Fibroblast of the conjunctiva (primary cell): ENCODE data around the gene PPP2R5B.

Experiments
- DNase-seq: peaks from one replicate; pipeline ENCODE4 v3.0.0-alpha.2; 2010; ENCODE audit warnings: low read depth

PPP2R5B gene

DNA sequence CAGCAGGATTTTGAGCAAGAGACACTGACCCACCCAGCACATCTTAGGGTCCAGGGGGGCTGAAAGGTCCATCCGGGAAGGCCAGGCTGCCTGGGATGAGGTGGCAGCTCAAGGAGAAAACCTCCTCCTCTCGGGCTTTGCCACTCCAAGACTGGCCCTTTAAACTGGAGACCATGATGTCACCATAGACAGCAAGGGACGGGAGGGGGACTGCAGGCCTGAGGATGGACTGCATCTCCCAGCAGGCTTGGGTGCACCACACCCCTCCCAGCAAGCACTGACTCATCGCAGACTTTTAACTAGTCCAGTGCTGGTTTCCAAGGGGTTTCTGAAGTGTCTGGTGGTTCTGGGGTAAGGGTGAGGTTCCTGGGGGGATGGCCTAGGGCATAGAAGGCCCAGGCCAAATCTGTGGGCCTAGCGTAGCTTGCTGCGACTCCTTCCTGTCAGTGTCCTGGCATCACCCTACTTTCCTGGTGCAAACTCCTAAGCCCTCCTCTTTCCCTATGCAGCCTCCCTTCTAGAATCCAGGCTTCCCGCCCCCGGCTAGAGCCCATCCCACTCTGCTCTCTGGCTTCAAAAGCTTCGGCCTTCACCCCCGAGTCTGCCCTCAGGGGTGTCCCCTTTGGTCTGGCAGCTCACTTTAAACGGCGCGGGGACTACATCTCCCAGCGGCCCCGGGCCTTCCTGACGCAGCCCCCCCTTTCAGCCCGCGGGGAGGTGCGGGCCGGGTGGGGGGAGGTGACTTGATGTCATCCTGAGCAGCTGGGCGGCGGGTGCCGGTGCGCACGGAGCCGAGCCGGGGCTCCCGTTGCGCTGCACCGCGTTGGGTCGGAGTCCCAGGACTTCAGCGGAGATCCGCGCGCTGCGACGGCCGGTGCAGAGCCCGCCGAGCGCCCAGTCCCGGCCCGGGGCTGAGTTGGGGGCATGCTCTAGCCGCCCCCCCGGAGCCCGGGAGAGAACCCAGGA is at the start of gene PPP2R5B:
PPP2R5B (plus strand) TSS at position 746 of the 966 bp plus-strand sequence. CDS start 1,046 bp downstream, outside the sequence.
- peak; percentile 93 for DNase-seq

DNA sequence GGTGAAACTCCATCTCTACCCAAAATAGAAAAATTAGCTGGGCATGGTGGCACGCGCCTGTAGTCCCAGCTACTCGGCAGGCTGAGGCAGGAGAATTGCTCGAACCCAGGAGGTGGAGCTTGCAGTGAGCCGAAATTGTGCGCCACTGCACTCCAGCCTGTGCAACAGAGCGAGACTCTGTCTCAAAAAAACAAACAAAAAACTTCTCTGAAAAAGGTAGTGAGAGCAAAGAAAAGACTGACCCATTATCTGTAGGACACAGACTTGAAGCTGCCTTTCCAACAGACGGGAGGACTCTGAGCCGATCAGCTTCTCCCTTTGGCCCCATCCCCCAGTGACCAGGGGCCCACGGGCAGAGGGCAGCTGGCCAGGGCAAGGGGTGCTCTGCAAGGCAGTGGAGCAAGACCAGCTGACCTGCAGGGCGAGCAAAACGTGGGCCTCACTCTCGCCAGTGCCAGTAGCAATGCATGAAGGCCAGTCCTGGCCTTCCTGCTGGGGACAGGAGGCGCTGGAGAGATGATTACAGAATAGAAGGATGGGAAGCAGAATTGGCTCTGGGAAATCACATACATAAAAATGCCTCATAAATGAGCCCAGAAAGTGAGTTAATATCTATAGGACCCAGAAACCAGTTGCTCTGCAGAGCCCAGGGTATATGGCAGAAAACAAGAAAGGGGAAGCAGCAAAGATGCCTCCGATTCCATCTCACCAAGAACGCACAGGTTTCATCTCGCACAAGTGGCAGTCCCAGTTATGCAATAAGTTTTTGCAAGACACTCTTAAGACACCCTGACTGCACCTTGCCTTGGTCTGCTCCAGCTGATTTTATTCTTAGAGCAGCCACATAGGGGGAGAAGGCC is 48.9 kb upstream of the PPP2R5B start:
- no peak for DNase-seq

- no peak for DNase-seq
Observed at GRCh38 chr11:64876229-64876750, 48.2 kb upstream of the PPP2R5B start.

- DNase-seq, result no peak
Observed at GRCh38 chr11:64876835-64877341, 47.6 kb upstream of the PPP2R5B start.

GRCh38 chr11:64877390-64878222 is 46.9 kb upstream of the PPP2R5B start:
- DNase-seq, result no peak

DNA sequence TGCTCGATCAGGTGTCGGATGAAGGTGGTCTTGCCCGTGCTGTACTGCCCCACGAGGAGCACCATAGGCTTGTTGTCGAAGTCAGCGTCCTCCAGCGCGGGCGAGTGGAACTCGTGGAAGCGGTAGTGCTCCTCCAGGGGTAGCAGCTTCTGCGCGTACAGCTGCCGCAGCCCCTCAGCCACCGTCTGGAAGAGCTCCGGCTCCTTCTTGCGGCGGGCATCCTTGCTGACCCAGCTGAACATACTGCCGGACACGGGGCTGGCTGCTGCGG is 46.3 kb upstream of the PPP2R5B start:
- no peak for DNase-seq

DNA sequence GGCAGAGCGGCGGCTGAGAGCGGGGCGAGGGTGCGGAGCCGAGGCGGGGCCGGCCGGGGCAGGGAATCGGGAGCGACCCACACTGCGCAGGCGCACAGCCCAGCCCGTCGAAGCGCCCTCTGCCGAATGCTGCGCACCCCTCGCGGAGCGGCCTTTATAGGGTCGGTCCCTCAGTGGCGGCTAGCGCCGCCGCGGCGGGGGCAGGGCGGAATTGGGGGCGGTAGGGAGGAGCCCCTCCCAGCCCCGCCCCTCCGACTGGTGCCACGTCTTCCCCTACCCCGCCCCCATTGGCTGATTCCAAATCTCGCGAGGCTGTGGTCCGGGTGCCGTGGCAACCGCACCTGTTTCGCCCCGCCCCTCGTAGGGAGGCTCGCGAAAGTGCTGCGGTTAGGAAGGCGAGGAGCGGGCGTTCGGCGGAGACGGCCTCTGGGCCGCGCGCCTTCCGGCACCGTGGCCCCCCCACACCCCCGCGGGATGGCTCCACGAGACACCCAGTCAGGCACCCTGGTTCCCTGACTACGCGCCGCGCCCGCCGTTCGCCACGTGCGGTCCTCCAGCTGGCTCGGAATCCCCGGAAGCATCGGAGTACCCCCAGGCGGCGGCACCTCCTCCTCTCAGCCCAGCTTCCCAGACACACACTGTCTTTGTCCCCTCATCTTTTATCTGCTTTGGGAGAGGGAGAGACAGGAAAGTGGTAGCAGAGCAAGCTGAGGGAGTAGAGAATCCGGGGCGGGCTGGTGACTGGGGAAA is 45.8 kb upstream of the PPP2R5B start, which contains the start of gene EHD1:
EHD1 (minus strand) TSS at position 128 of the 750 bp plus-strand sequence. CDS start 157 bp downstream, outside the sequence.
- peak; percentile 96 for DNase-seq

DNA sequence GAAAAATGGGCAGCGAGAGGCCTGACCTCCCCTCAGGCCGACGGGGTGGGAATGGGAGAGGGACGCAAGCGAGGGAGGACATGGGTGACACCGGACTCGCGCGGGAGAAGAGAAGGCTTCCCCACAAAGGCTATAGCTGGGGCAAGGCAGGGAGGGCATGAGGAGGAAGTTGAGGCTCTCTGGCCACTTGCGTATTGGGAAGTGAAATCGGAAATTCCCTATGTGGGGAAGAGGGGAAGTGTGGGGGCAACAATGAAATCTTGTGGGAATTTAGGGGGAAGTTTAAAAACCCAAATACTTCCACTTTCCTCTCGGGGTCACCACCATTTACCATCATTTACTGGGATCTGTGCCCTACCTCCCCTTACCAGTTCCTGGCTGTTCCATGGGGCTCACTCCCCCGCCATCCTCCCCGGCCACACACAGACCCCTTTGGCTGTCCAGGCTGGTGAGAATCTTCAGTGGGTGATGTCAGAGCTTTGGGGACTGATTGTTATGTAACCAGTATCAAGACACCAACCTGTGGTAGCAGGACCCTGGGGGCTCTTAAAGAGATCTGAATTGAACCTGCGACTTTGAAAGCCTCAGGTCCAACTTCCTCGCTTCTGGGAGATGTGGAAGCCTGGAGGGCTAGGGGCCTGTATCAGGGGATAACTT is 45.1 kb upstream of the PPP2R5B start:
- no peak for DNase-seq

GRCh38 chr11:64880240-64881001 is 44.1 kb upstream of the PPP2R5B start:
- no peak for DNase-seq

- DNase-seq, result no peak
Observed at GRCh38 chr11:64881476-64881875, 43.0 kb upstream of the PPP2R5B start.

DNA sequence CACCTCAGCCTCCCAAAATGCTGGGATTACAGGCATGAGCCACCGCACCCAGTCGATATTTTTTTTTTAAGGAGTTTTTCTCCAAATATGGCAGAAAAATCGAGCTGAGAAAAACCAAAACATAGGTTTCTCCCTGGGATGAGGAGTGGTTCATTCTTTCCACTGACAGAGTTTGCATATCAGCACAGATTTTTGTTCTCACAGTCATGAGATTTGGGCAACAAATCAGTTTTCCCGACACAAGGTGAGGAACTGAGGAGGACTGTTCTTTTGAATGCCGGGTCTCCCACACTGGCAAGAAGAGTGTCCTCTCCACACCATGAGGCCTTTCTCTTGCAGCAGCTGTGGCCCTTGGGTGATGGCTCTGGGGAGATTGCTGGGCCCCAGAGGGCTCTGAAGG is 42.2 kb upstream of the PPP2R5B start:
- no peak for DNase-seq

DNA sequence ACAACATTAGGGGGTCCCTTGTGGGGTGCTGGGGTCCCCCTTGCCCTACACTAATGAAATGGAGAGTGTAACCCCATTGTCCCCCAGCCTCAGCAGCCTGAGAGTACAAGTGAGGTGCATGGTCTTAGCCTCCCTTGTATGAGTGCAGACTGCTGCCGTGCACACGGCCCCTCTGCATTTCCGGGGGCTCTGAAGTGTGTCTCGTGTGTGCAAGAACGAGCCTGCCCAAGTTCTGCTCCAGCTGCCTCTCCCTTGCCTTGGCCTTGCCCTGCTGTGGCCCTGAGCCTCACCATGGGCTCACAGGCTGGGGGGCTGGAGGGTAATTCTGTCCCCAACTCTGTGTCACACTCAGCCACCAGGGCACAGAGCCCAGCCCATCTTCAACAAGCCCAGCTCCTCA is 40.9 kb upstream of the PPP2R5B start:
- DNase-seq, result no peak

DNA sequence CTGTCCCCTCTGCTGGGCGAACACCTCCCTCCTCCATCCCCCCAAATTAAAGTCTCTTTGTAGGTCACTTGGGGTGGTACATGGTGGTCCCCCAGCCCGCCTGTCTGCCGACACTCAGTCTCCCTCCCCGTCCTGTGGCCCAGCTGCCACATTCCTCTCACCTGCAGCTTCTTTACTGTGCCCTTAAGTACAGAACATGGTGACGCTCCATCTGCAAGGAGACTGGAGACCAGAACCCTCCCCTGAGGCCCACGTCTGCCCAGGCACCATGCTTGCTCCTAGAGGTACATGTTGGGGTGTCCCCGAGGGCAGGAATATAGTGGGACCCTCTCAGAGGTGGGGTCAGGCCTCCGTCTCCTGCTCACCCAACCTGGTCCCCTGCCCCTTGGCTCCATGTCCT is 40.5 kb upstream of the PPP2R5B start:
- DNase-seq, result no peak

DNA sequence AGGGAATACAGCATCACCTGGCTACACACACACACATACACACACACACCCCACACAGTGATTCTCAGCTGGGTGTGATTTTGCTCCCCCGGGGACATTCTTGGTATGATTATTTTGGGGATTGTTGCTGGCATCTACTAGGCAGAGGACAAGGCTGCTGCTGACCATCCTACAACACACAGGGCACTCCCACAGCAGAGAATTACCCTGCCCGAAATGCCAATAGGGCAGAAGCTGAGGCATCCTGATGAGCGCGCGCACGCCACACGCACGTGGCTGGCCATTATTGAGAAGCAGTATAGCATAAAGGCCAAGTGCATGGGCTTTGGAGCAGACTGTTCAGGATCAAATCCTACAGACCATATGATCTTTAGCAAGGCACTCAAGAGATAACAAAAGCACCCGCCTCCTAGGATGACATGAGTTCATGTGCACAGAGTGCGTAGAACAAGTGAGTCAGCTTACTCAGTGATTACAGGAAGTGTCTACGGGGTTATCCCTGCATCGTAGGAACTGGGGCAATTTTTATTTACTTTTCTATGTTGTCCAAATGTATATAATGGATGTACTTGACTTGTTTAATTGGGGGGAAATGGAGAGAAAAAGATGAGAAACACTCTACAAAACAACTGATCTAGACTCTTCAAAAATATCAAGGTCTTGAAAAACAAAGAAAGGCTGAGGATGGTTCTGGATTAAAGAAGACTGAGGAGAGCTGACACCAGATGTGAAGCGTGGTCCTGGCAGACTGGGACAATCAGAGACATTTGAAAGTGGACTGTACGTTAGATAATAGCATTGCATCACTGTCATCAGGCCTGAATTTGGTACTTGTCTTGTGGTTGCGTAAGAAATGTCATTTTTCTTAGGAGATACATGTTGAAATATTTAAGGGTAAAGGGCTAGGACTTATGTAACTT is 38.9 kb upstream of the PPP2R5B start:
- DNase-seq, result no peak

DNA sequence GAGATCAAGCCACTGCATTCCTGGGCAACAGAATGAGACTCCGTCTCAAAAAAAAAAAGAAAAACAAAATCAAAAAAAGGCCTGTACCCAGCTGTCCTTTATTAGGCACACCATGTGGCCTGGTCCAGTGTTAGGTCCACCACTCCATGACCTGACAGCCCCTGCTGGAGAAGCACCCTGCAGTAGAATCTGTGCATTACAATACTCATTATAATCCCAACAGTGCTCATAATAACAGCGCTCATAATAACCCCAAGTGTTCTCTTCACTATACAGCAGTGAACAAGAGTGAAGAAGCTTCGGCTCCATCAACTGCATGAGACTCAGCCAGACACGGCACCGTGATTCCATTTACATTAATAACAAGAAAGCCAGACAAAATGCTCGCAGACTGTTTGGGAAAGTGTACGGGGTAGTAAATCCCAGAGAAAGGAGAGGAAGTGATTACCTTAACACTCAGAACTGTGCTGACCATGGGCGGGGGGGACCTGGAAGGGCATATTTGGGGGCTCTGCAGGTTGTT is 37.2 kb upstream of the PPP2R5B start:
- DNase-seq, result no peak

DNA sequence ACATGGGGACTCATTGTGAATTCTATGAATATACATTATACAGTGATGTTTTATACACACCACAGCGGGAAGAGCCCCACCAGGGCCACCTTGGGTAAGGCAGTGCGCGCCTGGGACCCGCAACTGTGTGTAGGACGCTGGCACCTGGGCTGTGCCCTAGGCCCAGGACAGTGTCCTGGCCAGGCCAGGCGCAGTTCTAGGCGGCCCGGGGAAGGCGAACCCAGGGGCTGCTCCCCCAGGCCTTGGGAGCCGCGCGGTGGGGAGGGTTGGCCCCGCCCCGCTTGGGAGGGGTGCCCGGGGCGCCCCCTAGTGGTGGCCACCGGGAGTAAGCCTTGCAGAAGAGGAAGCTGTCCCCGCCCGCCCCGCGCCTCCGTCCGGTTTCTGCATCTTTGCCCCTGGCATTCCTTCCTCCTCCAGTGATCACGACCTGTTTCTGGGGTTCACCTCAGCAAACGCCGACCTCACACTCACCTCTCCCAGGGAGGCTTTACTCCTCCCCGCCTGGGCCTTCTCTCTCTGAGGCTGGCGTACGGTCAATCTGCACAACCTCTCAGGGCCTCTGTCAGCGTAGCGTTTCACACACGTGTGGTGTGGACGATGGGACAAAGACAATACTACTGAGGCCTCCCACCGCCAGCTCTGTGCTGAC is 36.6 kb upstream of the PPP2R5B start:
- no peak for DNase-seq

DNA sequence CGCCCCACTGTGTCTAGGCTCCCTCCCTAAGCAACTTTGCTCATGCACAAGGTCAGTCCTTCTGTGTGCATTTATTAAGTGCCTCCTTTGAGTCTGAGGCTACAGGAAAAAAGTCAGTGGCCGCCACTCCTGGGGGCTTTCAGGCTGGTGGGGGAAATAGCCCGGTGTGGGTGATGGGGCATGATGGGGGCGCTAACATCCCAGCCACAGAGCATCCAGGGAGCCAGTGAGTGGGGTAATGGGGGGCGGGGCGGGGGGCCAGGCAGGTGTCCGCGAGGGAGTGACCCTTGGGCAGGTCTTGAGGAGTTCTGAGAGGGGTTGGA is 36.1 kb upstream of the PPP2R5B start:
- DNase-seq, result no peak
